ENCODE measurements around the gene SMC3. TPM values are rescaled to one million over a fixed set of nuclear protein-coding genes. Genes with fewer than 3 reads are reported as not detected.

The SMC3 gene
- total RNA-seq, 1 experiment from 2014 or later = 64.3 TPM

DNA sequence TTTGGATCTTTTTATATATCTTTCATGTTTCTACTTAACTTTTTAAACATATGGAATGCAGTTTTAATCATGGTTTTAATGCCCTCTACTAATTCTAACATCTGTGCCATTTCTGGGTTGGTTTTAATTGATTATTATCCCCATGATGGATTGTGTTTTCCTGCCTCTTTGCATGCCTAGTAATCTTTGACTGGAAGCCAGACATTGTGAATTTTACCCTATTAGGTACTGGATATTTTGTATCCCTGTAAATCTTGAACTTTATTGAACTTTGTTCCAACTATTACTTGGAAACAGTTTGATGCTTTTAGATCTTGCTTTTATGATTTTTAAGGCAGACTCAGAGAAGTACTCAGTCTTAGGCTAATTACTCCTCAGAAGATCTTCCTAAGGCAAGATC is 60.7 kb downstream of the SMC3 start:
- ChIA-PET CTCF (no interaction called here), RAD21 (ENCODE audit: low non-redundant PET in 1 of 2, low total read pairs in 2 of 2, uncharacterized antibody in 2 of 2, unreplicated experiment in 2 of 2) (no interaction called here), POLR2A (no interaction called here)
- ATAC-seq (no peak), DNase-seq (ENCODE audit: low read depth, low spot score) (no peak)
- H3K9me3 ChIP-seq (ENCODE audit: control insufficient read depth in 1 of 2, insufficient read depth in 1 of 2, low read depth in 1 of 2, low read length in 2 of 2) = no peaks in the 10 kb centered on the region
- TF ChIP-seq EZH2phosphoT487 (IDR thresholded peaks at IDR 0.05; ENCODE audit: borderline replicate concordance) (no peak), SRF (IDR thresholded peaks at IDR 0.05; ENCODE audit: low read depth) (no peak), FOSL1 (IDR thresholded peaks at IDR 0.05; ENCODE audit: low read depth) (no peak), REST (IDR thresholded peaks at IDR 0.05; ENCODE audit: low read depth) (no peak), EGR1 (IDR thresholded peaks at IDR 0.05; ENCODE audit: low read depth) (no peak), TCF7L2 (IDR thresholded peaks at IDR 0.05; ENCODE audit: borderline replicate concordance, extremely low read depth, insufficient read depth, insufficient read length) (no peak), SP1 (IDR thresholded peaks at IDR 0.05; ENCODE audit: low read depth) (no peak), EZH2 (IDR thresholded peaks at IDR 0.05) (no peak), YY1 (IDR thresholded peaks at IDR 0.05; ENCODE audit: extremely low read depth, insufficient replicate concordance, low read depth, low read length) (no peak), POLR2A (IDR thresholded peaks at IDR 0.05; ENCODE audit: borderline replicate concordance, extremely low read depth, insufficient read depth, insufficient read length) (no peak), ZNF274 (IDR thresholded peaks at IDR 0.05; ENCODE audit: low read depth, low read length) (no peak), POLR2AphosphoS5 (IDR thresholded peaks at IDR 0.05; ENCODE audit: low read depth, low read length) (no peak), SIN3A (IDR thresholded peaks at IDR 0.05; ENCODE audit: low read depth) (no peak), ATF3 (IDR thresholded peaks at IDR 0.05) (no peak), CEBPB (IDR thresholded peaks at IDR 0.05; ENCODE audit: low read depth) (no peak), CBX3 (IDR thresholded peaks at IDR 0.05; ENCODE audit: low read depth) (no peak)
- TF ChIP-seq, protein P1, sequence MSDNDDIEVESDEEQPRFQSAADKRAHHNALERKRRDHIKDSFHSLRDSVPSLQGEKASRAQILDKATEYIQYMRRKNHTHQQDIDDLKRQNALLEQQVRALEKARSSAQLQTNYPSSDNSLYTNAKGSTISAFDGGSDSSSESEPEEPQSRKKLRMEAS (IDR thresholded peaks at IDR 0.05) = no peak
- TF ChIP-seq, protein P2, sequence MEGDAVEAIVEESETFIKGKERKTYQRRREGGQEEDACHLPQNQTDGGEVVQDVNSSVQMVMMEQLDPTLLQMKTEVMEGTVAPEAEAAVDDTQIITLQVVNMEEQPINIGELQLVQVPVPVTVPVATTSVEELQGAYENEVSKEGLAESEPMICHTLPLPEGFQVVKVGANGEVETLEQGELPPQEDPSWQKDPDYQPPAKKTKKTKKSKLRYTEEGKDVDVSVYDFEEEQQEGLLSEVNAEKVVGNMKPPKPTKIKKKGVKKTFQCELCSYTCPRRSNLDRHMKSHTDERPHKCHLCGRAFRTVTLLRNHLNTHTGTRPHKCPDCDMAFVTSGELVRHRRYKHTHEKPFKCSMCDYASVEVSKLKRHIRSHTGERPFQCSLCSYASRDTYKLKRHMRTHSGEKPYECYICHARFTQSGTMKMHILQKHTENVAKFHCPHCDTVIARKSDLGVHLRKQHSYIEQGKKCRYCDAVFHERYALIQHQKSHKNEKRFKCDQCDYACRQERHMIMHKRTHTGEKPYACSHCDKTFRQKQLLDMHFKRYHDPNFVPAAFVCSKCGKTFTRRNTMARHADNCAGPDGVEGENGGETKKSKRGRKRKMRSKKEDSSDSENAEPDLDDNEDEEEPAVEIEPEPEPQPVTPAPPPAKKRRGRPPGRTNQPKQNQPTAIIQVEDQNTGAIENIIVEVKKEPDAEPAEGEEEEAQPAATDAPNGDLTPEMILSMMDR (IDR thresholded peaks at IDR 0.05 in 2 of 3, conservative IDR thresholded peaks at IDR 0.05 in 1 of 3; ENCODE audit: borderline replicate concordance in 1 of 3, insufficient read depth in 1 of 3, low read depth in 2 of 3, low read length in 2 of 3) = no peak
- TF ChIP-seq, protein P3, sequence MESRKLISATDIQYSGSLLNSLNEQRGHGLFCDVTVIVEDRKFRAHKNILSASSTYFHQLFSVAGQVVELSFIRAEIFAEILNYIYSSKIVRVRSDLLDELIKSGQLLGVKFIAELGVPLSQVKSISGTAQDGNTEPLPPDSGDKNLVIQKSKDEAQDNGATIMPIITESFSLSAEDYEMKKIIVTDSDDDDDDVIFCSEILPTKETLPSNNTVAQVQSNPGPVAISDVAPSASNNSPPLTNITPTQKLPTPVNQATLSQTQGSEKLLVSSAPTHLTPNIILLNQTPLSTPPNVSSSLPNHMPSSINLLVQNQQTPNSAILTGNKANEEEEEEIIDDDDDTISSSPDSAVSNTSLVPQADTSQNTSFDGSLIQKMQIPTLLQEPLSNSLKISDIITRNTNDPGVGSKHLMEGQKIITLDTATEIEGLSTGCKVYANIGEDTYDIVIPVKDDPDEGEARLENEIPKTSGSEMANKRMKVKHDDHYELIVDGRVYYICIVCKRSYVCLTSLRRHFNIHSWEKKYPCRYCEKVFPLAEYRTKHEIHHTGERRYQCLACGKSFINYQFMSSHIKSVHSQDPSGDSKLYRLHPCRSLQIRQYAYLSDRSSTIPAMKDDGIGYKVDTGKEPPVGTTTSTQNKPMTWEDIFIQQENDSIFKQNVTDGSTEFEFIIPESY (IDR thresholded peaks at IDR 0.05; ENCODE audit: extremely low read depth, insufficient replicate concordance, low read length) = no peak
- no peak overlapping the region for H3K27ac ChIP-seq (ENCODE audit: low read depth, low read length)
- H3K4me3 ChIP-seq (replicated peaks in 1 of 2; ENCODE audit: low read depth in 1 of 2, low read length in 2 of 2) = no peak overlapping the region
- intact Hi-C loops (cut with micrococcal nuclease) = no loop called here
- no peaks in the 10 kb centered on the region for H3K36me3 ChIP-seq (ENCODE audit: control insufficient read depth in 1 of 2, insufficient read depth in 2 of 2, low read length in 2 of 2)
- BruUV-seq (replicated peaks) = no TSS peak
- no peaks in the 10 kb centered on the region for H4K20me1 ChIP-seq (ENCODE audit: insufficient read depth)
- no peak overlapping the region for H2AFZ ChIP-seq (ENCODE audit: low read depth, low read length, poor library complexity, severe bottlenecking)
- no peaks in the 10 kb centered on the region for H3K9me2 ChIP-seq (ENCODE audit: insufficient read depth)
- no peaks in the 10 kb centered on the region for H3K79me2 ChIP-seq (ENCODE audit: insufficient read depth, low read length)
- no peaks in the 10 kb centered on the region for H3K27me3 ChIP-seq (ENCODE audit: insufficient read depth, low read length)
- H3K4me1 ChIP-seq (ENCODE audit: control insufficient read depth in 1 of 2, insufficient read depth in 2 of 2, low read length in 2 of 2) = no peaks in the 10 kb centered on the region
- no peak overlapping the region for H3K4me2 ChIP-seq (ENCODE audit: low read length)
- H3K9ac ChIP-seq (ENCODE audit: low read length) = no peak overlapping the region

Data from HCT116 (cell line).